ENCODE results near the gene OR51I1. TPM values are rescaled to one million over a fixed set of nuclear protein-coding genes. Genes with fewer than 3 reads are reported as not detected.

Gene OR51I1
- total and polyA plus RNA-seq, 10 of the 15 experiments (the other 5 are each of a cell fraction or from before 2014, with no cell fraction given): 0.10 to 0.11 TPM; not detected in 8

DNA sequence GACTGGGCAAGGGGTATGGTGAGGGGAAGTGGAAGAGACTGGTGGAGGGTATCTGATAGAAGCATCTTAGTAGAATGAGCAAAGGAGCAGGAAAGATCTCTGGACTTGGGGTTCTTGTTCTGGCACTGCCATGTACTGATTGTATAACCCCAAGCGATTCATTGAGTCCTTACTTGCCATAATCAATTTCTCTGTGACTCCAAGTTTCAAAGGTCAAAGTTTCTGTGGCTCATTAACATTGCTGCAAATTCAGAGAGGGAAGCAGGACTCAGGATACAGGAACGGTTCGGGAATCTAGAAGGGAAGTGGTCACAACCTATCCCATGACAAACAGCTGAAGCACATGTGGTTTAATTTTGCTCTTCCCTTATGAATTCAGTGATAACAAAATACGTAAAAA, 8.1 kb upstream of the OR51I1 start:
- Histone ChIP-seq H3K9ac (ENCODE audit: control insufficient read depth, insufficient read depth, low read length) (no peak overlapping the region), H3K27me3 (replicated peaks in 1 of 2; ENCODE audit: control insufficient read depth in 2 of 2, insufficient read depth in 2 of 2, low read length in 1 of 2) (no peaks in the 10 kb centered on the region), H3K9me3 (replicated peaks; ENCODE audit: control insufficient read depth, insufficient read depth, low read length) (no peaks in the 10 kb centered on the region), H3K4me2 (ENCODE audit: control insufficient read depth, insufficient read depth) (no peak overlapping the region), H3K4me3 (no peak overlapping the region), H3K27ac (ENCODE audit: control insufficient read depth, insufficient read depth) (no peak overlapping the region), H2AFZ (ENCODE audit: control insufficient read depth, low read depth, low read length) (no peak overlapping the region), H3K36me3 (ENCODE audit: control insufficient read depth in 2 of 2, insufficient read depth in 2 of 2, low read length in 1 of 2) (no peaks in the 10 kb centered on the region), H4K20me1 (ENCODE audit: control insufficient read depth, insufficient read depth) (no peaks in the 10 kb centered on the region), H3K79me2 (ENCODE audit: control insufficient read depth, insufficient read depth, low read length) (no peaks in the 10 kb centered on the region), H3K4me1 (ENCODE audit: control insufficient read depth, insufficient read depth, low read length) (no peaks in the 10 kb centered on the region)
- ChIA-PET SMC1A (ENCODE audit: uncharacterized antibody, unreplicated experiment) (no interaction called here), CTCF (no interaction called here), RAD21 (ENCODE audit: unreplicated experiment) (no interaction called here), POLR2A (no interaction called here)
- no peak for FAIRE-seq
- ATAC-seq: no peak
- DNase-seq (ENCODE audit: low read depth, low spot score): no peak
- WGBS (ENCODE audit: insufficient coverage, insufficient replicate concordance, low lambda C conversion rate, missing lambda C conversion rate): 16% methylated on average over 4 of the region's 4 CpGs
- BruUV-seq (replicated peaks): no TSS peak
- in situ Hi-C loops (cut with MboI): no loop called here
- intact Hi-C loops (cut with micrococcal nuclease; ENCODE audit: unreplicated experiment): no loop called here
- TF ChIP-seq FOXM1 (IDR thresholded peaks at IDR 0.05; ENCODE audit: low read depth, low read length): no peak
- no peak for TF ChIP-seq BRCA1 (IDR thresholded peaks at IDR 0.05; ENCODE audit: low read depth, low read length)
- TF ChIP-seq, protein P1, sequence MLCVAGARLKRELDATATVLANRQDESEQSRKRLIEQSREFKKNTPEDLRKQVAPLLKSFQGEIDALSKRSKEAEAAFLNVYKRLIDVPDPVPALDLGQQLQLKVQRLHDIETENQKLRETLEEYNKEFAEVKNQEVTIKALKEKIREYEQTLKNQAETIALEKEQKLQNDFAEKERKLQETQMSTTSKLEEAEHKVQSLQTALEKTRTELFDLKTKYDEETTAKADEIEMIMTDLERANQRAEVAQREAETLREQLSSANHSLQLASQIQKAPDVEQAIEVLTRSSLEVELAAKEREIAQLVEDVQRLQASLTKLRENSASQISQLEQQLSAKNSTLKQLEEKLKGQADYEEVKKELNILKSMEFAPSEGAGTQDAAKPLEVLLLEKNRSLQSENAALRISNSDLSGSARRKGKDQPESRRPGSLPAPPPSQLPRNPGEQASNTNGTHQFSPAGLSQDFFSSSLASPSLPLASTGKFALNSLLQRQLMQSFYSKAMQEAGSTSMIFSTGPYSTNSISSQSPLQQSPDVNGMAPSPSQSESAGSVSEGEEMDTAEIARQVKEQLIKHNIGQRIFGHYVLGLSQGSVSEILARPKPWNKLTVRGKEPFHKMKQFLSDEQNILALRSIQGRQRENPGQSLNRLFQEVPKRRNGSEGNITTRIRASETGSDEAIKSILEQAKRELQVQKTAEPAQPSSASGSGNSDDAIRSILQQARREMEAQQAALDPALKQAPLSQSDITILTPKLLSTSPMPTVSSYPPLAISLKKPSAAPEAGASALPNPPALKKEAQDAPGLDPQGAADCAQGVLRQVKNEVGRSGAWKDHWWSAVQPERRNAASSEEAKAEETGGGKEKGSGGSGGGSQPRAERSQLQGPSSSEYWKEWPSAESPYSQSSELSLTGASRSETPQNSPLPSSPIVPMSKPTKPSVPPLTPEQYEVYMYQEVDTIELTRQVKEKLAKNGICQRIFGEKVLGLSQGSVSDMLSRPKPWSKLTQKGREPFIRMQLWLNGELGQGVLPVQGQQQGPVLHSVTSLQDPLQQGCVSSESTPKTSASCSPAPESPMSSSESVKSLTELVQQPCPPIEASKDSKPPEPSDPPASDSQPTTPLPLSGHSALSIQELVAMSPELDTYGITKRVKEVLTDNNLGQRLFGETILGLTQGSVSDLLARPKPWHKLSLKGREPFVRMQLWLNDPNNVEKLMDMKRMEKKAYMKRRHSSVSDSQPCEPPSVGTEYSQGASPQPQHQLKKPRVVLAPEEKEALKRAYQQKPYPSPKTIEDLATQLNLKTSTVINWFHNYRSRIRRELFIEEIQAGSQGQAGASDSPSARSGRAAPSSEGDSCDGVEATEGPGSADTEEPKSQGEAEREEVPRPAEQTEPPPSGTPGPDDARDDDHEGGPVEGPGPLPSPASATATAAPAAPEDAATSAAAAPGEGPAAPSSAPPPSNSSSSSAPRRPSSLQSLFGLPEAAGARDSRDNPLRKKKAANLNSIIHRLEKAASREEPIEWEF (IDR thresholded peaks at IDR 0.05; ENCODE audit: insufficient replicate concordance, low read depth, low read length): no peak
- TF ChIP-seq POLR2AphosphoS5 (IDR thresholded peaks at IDR 0.05; ENCODE audit: low read length): no peak
- no peak for TF ChIP-seq RAD21 (IDR thresholded peaks at IDR 0.05; ENCODE audit: insufficient read depth, low read depth, low read length)
- TF ChIP-seq ZBED1 (IDR thresholded peaks at IDR 0.05; ENCODE audit: borderline replicate concordance): no peak
- no peak for TF ChIP-seq CBX5 (IDR thresholded peaks at IDR 0.05; ENCODE audit: low read depth)
- TF ChIP-seq FOS (IDR thresholded peaks at IDR 0.05; ENCODE audit: borderline replicate concordance, extremely low read depth, insufficient read length): no peak
- TF ChIP-seq KDM1A (IDR thresholded peaks at IDR 0.05; ENCODE audit: borderline replicate concordance): no peak
- no peak for TF ChIP-seq MYC (IDR thresholded peaks at IDR 0.05; ENCODE audit: insufficient read depth, insufficient read length, insufficient replicate concordance, low read length, severe bottlenecking)
- TF ChIP-seq ZZZ3 (IDR thresholded peaks at IDR 0.05; ENCODE audit: control insufficient read depth, insufficient read length, low read depth): no peak
- TF ChIP-seq STAT1 (conservative IDR thresholded peaks at IDR 0.05): no peak
- TF ChIP-seq, protein P2, sequence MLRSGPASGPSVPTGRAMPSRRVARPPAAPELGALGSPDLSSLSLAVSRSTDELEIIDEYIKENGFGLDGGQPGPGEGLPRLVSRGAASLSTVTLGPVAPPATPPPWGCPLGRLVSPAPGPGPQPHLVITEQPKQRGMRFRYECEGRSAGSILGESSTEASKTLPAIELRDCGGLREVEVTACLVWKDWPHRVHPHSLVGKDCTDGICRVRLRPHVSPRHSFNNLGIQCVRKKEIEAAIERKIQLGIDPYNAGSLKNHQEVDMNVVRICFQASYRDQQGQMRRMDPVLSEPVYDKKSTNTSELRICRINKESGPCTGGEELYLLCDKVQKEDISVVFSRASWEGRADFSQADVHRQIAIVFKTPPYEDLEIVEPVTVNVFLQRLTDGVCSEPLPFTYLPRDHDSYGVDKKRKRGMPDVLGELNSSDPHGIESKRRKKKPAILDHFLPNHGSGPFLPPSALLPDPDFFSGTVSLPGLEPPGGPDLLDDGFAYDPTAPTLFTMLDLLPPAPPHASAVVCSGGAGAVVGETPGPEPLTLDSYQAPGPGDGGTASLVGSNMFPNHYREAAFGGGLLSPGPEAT (IDR thresholded peaks at IDR 0.05; ENCODE audit: low read depth): no peak
- TF ChIP-seq, protein P3, sequence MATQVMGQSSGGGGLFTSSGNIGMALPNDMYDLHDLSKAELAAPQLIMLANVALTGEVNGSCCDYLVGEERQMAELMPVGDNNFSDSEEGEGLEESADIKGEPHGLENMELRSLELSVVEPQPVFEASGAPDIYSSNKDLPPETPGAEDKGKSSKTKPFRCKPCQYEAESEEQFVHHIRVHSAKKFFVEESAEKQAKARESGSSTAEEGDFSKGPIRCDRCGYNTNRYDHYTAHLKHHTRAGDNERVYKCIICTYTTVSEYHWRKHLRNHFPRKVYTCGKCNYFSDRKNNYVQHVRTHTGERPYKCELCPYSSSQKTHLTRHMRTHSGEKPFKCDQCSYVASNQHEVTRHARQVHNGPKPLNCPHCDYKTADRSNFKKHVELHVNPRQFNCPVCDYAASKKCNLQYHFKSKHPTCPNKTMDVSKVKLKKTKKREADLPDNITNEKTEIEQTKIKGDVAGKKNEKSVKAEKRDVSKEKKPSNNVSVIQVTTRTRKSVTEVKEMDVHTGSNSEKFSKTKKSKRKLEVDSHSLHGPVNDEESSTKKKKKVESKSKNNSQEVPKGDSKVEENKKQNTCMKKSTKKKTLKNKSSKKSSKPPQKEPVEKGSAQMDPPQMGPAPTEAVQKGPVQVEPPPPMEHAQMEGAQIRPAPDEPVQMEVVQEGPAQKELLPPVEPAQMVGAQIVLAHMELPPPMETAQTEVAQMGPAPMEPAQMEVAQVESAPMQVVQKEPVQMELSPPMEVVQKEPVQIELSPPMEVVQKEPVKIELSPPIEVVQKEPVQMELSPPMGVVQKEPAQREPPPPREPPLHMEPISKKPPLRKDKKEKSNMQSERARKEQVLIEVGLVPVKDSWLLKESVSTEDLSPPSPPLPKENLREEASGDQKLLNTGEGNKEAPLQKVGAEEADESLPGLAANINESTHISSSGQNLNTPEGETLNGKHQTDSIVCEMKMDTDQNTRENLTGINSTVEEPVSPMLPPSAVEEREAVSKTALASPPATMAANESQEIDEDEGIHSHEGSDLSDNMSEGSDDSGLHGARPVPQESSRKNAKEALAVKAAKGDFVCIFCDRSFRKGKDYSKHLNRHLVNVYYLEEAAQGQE (IDR thresholded peaks at IDR 0.05; ENCODE audit: low read depth, low read length): no peak
- TF ChIP-seq, protein P4, sequence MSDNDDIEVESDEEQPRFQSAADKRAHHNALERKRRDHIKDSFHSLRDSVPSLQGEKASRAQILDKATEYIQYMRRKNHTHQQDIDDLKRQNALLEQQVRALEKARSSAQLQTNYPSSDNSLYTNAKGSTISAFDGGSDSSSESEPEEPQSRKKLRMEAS (IDR thresholded peaks at IDR 0.05; ENCODE audit: low read depth, low read length): no peak

Data from GM12878 (cell line).